Natural killer cell (primary cell): ENCODE data around the gene RERE. TPM values are rescaled to one million over a fixed set of nuclear protein-coding genes. Genes with fewer than 3 reads are reported as not detected.

Experiments used
- ATAC-seq, 3 donors: fragments of 150-1000 bp in 2 of 3; fragments of 200-7000 bp in 1 of 3; cut with Tn5 transposase; 1 replicate in 1 of 3; 2 replicates in 2 of 3; pipeline ENCODE4 v1.10.0; 2021; ENCODE audit warnings: mild to moderate bottlenecking in 2 of 3, moderate library complexity in 2 of 3
- DNase-seq, 2 donors: peaks; one replicate each; pipeline versions ENCODE4 v3.0.0 to v3.0.0-alpha.2; 2013 to 2021; ENCODE audit warnings: mixed read lengths in 1 of 2
- H3K27ac ChIP-seq: one replicate; pipeline ENCODE4 v1.5.1; 2013; ENCODE audit warnings: mild to moderate bottlenecking, low read length
- H3K27me3 ChIP-seq: one replicate; pipeline ENCODE4 v1.6.1; 2013; ENCODE audit warnings: low read length; ENCODE audit not compliant: control insufficient read depth, insufficient read depth
- H3K36me3 ChIP-seq: one replicate; pipeline ENCODE4 v1.6.1; 2013; ENCODE audit warnings: low read length; ENCODE audit not compliant: control insufficient read depth, insufficient read depth
- H3K4me1 ChIP-seq: one replicate; pipeline ENCODE4 v1.6.1; 2013; ENCODE audit warnings: low read length; ENCODE audit not compliant: control insufficient read depth, insufficient read depth
- H3K4me3 ChIP-seq: one replicate; pipeline ENCODE4 v1.5.1; 2013; ENCODE audit warnings: low read length
- H3K9me3 ChIP-seq: one replicate; pipeline ENCODE4 v1.6.1; 2013; ENCODE audit warnings: low read length; ENCODE audit not compliant: control insufficient read depth, insufficient read depth
- H3K27ac Mint-ChIP-seq, 2 donors: one replicate each; pipeline ENCODE4 v1.8.0; 2022; ENCODE audit warnings: mild to moderate bottlenecking in 2 of 2, mixed read lengths in 2 of 2, moderate library complexity in 1 of 2
- H3K27me3 Mint-ChIP-seq, 2 donors: one replicate each; pipeline ENCODE4 v1.8.0; 2022; ENCODE audit warnings: low read depth in 2 of 2, mixed read lengths in 2 of 2
- H3K36me3 Mint-ChIP-seq: one replicate; pipeline ENCODE4 v1.8.0; 2022; ENCODE audit warnings: mixed read lengths
- H3K4me1 Mint-ChIP-seq, 2 donors: one replicate each; pipeline ENCODE4 v1.8.0; 2022; ENCODE audit warnings: mixed read lengths in 2 of 2
- H3K4me3 Mint-ChIP-seq: one replicate; pipeline ENCODE4 v1.8.0; 2022; ENCODE audit warnings: mild to moderate bottlenecking, moderate library complexity, mixed read lengths
- H3K9me3 Mint-ChIP-seq, 2 donors: one replicate each; pipeline ENCODE4 v1.8.0; 2022; ENCODE audit warnings: mixed read lengths in 2 of 2
- CTCF ChIP-seq: fragments of 200-600 bp; IDR thresholded peaks from one replicate; pipeline ENCODE4 v1.8.0; 2022; ENCODE audit warnings: antibody characterized with exemption
- WGBS: methylation state at CpG from one replicate; pipeline ENCODE4 v1.1.7; 2013; ENCODE audit warnings: missing lambda C conversion rate; ENCODE audit not compliant: insufficient coverage; 5-methylcytosine and 5-hydroxymethylcytosine counted together
- intact Hi-C: fragments of 100-400 bp; cut with micrococcal nuclease; formaldehyde crosslinking; loops from one replicate; pipeline ENCODE4 v1.14.2; 2022
- total RNA-seq, 4 donors: library from RNA; stranded (reverse); fragments of 120-200 nt in 1 of 4; gene quantifications; one replicate each; pipeline versions ENCODE4 v1.2.3 to v1.2.4, GENCODE V29; 2013 to 2022

The RERE gene
- total RNA-seq, 3 donors from 2014 or later (not counting 1 experiment from before 2014, with no cell fraction given), result 67.7 to 76.0 (median 73.0) TPM

GRCh38 chr1:8412183-8412831 lies 405.1 kb downstream of the RERE start:
- peaks cover 3% of the 10 kb centered on the region for H3K4me1 ChIP-seq
- no peak for DNase-seq
- no peak overlapping the region for H3K27ac ChIP-seq
- Mint-ChIP-seq H3K27ac (no peak overlapping the region), H3K4me1 (peaks cover 15 to 27% of the 10 kb centered on the region in 2 donors), H3K36me3 (no peaks in the 10 kb centered on the region), H3K9me3 (no peaks in the 10 kb centered on the region), H3K4me3 (no peak overlapping the region), H3K27me3 (peaks cover 0 to 3% of the 10 kb centered on the region in 2 donors)
- no peak for TF ChIP-seq CTCF
- H3K4me3 ChIP-seq, result no peak overlapping the region
- H3K27me3 ChIP-seq, result no peaks in the 10 kb centered on the region
- WGBS, result 95% methylated on average over 8 of the region's 8 CpGs
- peaks cover 5% of the 10 kb centered on the region for H3K36me3 ChIP-seq
- ATAC-seq, result no peak
- intact Hi-C loops, result no loop called here
- H3K9me3 ChIP-seq, result no peaks in the 10 kb centered on the region

- Histone ChIP-seq H3K4me1 (peaks cover 3% of the 10 kb centered on the region), H3K27ac (no peak overlapping the region), H3K4me3 (no peak overlapping the region), H3K9me3 (no peaks in the 10 kb centered on the region), H3K36me3 (peaks cover 5% of the 10 kb centered on the region), H3K27me3 (no peaks in the 10 kb centered on the region)
- no peak for TF ChIP-seq CTCF
- H3K4me3 Mint-ChIP-seq, result no peak overlapping the region
- DNase-seq, result no peak
- no peaks in the 10 kb centered on the region for H3K36me3 Mint-ChIP-seq
- peaks cover 0 to 3% of the 10 kb centered on the region in 2 donors for H3K27me3 Mint-ChIP-seq
- peaks cover 15 to 27% of the 10 kb centered on the region in 2 donors for H3K4me1 Mint-ChIP-seq
- H3K9me3 Mint-ChIP-seq, result no peaks in the 10 kb centered on the region
- 89% methylated on average over 7 of the region's 7 CpGs for WGBS
- H3K27ac Mint-ChIP-seq, result no peak overlapping the region
- intact Hi-C loops, result no loop called here
- ATAC-seq, result no peak
Measured at GRCh38 chr1:8411803-8412182, 405.6 kb downstream of the RERE start.

- H3K27ac ChIP-seq, result no peak overlapping the region
- Mint-ChIP-seq H3K9me3 (no peaks in the 10 kb centered on the region), H3K4me1 (peaks cover 15 to 27% of the 10 kb centered on the region in 2 donors), H3K27ac (no peak overlapping the region), H3K36me3 (no peaks in the 10 kb centered on the region), H3K4me3 (no peak overlapping the region), H3K27me3 (peaks cover 0 to 3% of the 10 kb centered on the region in 2 donors)
- H3K4me1 ChIP-seq, result peaks cover 3% of the 10 kb centered on the region
- DNase-seq, result no peak
- intact Hi-C loops, result no loop called here
- H3K27me3 ChIP-seq, result no peaks in the 10 kb centered on the region
- TF ChIP-seq CTCF, result no peak
- no peak overlapping the region for H3K4me3 ChIP-seq
- no peaks in the 10 kb centered on the region for H3K9me3 ChIP-seq
- no peak for ATAC-seq
- 100% methylated on average over 1 of the region's 3 CpGs for WGBS
- peaks cover 3% of the 10 kb centered on the region for H3K36me3 ChIP-seq
Measured at GRCh38 chr1:8410791-8411190, 406.6 kb downstream of the RERE start.

DNA sequence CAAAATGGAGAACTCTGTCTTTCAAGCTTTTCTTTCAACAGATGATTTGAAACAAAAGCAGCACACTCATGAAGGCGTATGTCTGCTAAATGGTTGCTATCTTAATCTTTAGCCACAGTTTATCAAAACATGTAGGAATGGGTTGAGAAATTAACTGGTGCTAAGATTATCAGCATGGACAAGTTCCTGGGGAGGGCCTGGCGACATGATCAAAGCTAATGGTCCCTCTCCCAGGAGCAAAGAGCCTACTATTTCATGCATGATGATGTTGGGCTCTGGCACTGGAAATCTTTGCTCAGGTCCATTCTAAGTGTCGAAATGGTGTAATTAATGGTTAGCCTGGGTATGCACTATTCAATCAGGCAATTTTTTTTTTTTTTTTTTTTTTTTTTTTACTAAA lies 407.8 kb downstream of the RERE start:
- DNase-seq (no peak), ATAC-seq (no peak)
- Mint-ChIP-seq H3K27ac (no peak overlapping the region), H3K4me3 (no peak overlapping the region), H3K9me3 (no peaks in the 10 kb centered on the region), H3K27me3 (peaks cover 0 to 3% of the 10 kb centered on the region in 2 donors), H3K36me3 (no peaks in the 10 kb centered on the region), H3K4me1 (peaks cover 15 to 27% of the 10 kb centered on the region in 2 donors)
- H3K4me1 ChIP-seq, result peaks cover 3% of the 10 kb centered on the region
- H3K4me3 ChIP-seq, result no peak overlapping the region
- intact Hi-C loops, result no loop called here
- no peak for TF ChIP-seq CTCF
- no peak overlapping the region for H3K27ac ChIP-seq
- H3K9me3 ChIP-seq, result no peaks in the 10 kb centered on the region
- H3K27me3 ChIP-seq, result no peaks in the 10 kb centered on the region
- peaks cover 3% of the 10 kb centered on the region for H3K36me3 ChIP-seq
- WGBS, result 94% methylated on average over 2 of the region's 3 CpGs
